Adrenal gland (tissue), 5 donors: ENCODE measurements around the gene KCNG3.

ENCODE experiments used
- CTCF ChIP-seq, 6 experiments: fragments of 450-650 bp in 4 of 6; fragments of 200-600 bp in 2 of 6; sonication (generic) in 1 of 6; IDR thresholded peaks; 1 replicate in 5 of 6; 2 replicates in 1 of 6; pipeline versions ENCODE4 v1.5.1 to v1.8.0; 2016 to 2021; ENCODE audit warnings: antibody characterized with exemption in 6 of 6, mild to moderate bottlenecking in 2 of 6, moderate library complexity in 1 of 6
- POLR2A ChIP-seq, 2 donors: fragments of 450-650 bp; IDR thresholded peaks; one replicate each; pipeline ENCODE4 v1.6.1; 2017; ENCODE audit warnings: antibody characterized with exemption in 2 of 2, mild to moderate bottlenecking in 2 of 2, moderate library complexity in 1 of 2
- donor health status: DM: no; HTN: no; CAD: no.

GRCh38 chr2:42495234-42495581, 1.4 kb upstream of the KCNG3 start:
- peak in 1 of 6 experiments; percentile 4 for TF ChIP-seq CTCF (IDR thresholded peaks at IDR 0.05)
- no peak for TF ChIP-seq POLR2A (IDR thresholded peaks at IDR 0.05)
